Measurements from ENCODE around the gene COL9A3. TPM values are rescaled to one million over a fixed set of nuclear protein-coding genes. Genes with fewer than 3 reads are reported as not detected.

Gene COL9A3
- total RNA-seq, 2 experiments from 2014 or later, result not detected

- Mint-ChIP-seq H3K27me3 (peaks cover 4% of the 10 kb centered on the region), H3K4me3 (no peak overlapping the region), H3K36me3 (ENCODE audit: low read depth) (no peaks in the 10 kb centered on the region), H3K9me3 (no peaks in the 10 kb centered on the region), H3K4me1 (ENCODE audit: low read depth) (no peaks in the 10 kb centered on the region), H3K27ac (no peak overlapping the region)
- DNase-seq (no peak), ATAC-seq (no peak)
- TF ChIP-seq CTCF (IDR thresholded peaks at IDR 0.05), result no peak
- CTCF ChIA-PET, result no interaction called here
- intact Hi-C loops (cut with micrococcal nuclease), result no loop called here
- POLR2A ChIA-PET, result no interaction called here
Measured at GRCh38 chr20:62835931-62836861, 19.3 kb downstream of the COL9A3 start.

- Mint-ChIP-seq H3K27ac (no peak overlapping the region), H3K4me1 (ENCODE audit: low read depth) (no peaks in the 10 kb centered on the region), H3K4me3 (no peak overlapping the region), H3K27me3 (peaks cover 4% of the 10 kb centered on the region), H3K36me3 (ENCODE audit: low read depth) (no peaks in the 10 kb centered on the region), H3K9me3 (no peaks in the 10 kb centered on the region)
- ChIA-PET CTCF (no interaction called here), POLR2A (no interaction called here)
- ATAC-seq (no peak), DNase-seq (no peak)
- intact Hi-C loops (cut with micrococcal nuclease), result no loop called here
- TF ChIP-seq CTCF (IDR thresholded peaks at IDR 0.05), result no peak
Measured at GRCh38 chr20:62836967-62837490, 20.2 kb downstream of the COL9A3 start.

GRCh38 chr20:62837790-62838127 lies 20.9 kb downstream of the COL9A3 start:
- Mint-ChIP-seq H3K27ac (no peak overlapping the region), H3K9me3 (no peaks in the 10 kb centered on the region), H3K36me3 (ENCODE audit: low read depth) (no peaks in the 10 kb centered on the region), H3K27me3 (peaks cover 4% of the 10 kb centered on the region), H3K4me3 (no peak overlapping the region), H3K4me1 (ENCODE audit: low read depth) (no peaks in the 10 kb centered on the region)
- TF ChIP-seq CTCF (IDR thresholded peaks at IDR 0.05), result no peak
- ATAC-seq (no peak), DNase-seq (no peak)
- ChIA-PET POLR2A (no interaction called here), CTCF (no interaction called here)
- intact Hi-C loops (cut with micrococcal nuclease), result no loop called here

- Mint-ChIP-seq H3K27ac (no peak overlapping the region), H3K9me3 (no peaks in the 10 kb centered on the region), H3K4me1 (ENCODE audit: low read depth) (no peaks in the 10 kb centered on the region), H3K36me3 (ENCODE audit: low read depth) (no peaks in the 10 kb centered on the region), H3K4me3 (no peak overlapping the region), H3K27me3 (peaks cover 4% of the 10 kb centered on the region)
- TF ChIP-seq CTCF (IDR thresholded peaks at IDR 0.05), result no peak
- CTCF ChIA-PET, result no interaction called here
- ATAC-seq (peak; percentile 17), DNase-seq (no peak)
- intact Hi-C loops (cut with micrococcal nuclease), result no loop called here
- POLR2A ChIA-PET, result no interaction called here
Measured at GRCh38 chr20:62838128-62838891, 21.5 kb downstream of the COL9A3 start.

GRCh38 chr20:62839261-62839660 lies 22.4 kb downstream of the COL9A3 start:
- POLR2A ChIA-PET, result no interaction called here
- Mint-ChIP-seq H3K27me3 (peaks cover 4% of the 10 kb centered on the region), H3K4me1 (ENCODE audit: low read depth) (no peaks in the 10 kb centered on the region), H3K27ac (no peak overlapping the region), H3K9me3 (no peaks in the 10 kb centered on the region), H3K4me3 (no peak overlapping the region), H3K36me3 (ENCODE audit: low read depth) (no peaks in the 10 kb centered on the region)
- ATAC-seq (no peak), DNase-seq (no peak)
- intact Hi-C loops (cut with micrococcal nuclease), result no loop called here
- CTCF ChIA-PET, result no interaction called here
- no peak for TF ChIP-seq CTCF (IDR thresholded peaks at IDR 0.05)

All from activated CD8-positive, alpha-beta T cell treated with anti-CD3 and anti-CD28 coated beads for 36 hours (primary cell).